Measurements from ENCODE around the gene HOXA9. TPM values are rescaled to one million over a fixed set of nuclear protein-coding genes. Genes with fewer than 3 reads are reported as not detected.

The HOXA9 gene
- polyA plus RNA-seq, 1 of the 3 experiments (the other 2 are of a cell fraction), result not detected

DNA sequence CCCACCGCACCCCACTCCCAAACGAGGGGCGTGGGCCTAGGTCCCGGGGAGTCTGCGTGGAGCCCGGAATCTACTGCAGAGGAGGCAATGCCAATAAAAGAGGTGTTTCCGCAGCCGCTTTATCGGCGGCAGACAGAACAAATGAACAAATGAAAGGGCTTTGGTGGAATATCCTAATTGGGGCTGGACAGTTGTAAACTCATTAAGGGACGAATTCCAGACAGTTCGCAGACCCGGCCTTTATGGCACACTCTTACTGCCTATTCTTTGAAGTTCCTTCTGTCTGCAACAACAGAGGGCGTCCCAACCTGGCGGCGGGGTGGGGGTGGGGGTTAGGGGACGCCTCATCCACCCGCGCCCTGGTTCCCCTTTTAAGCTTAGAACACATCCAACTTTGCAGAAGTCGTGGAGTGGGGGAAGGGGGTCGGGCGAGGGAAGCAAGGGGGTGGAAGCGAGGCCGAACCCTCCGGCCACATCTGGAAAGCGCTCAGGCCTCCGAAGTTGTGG lies 4.1 kb downstream of the HOXA9 start:
- Histone ChIP-seq H3K9ac (no peak overlapping the region), H3F3A (replicated peaks; ENCODE audit: insufficient read depth) (peaks cover 10% of the 10 kb centered on the region), H2AFZ (ENCODE audit: low read depth) (peak overlapping the region; percentile 99; the same call in 1 of the 2 replicates), H3K27me3 (ENCODE audit: insufficient read depth) (peaks cover 91% of the 10 kb centered on the region), H3K9me3 (no peaks in the 10 kb centered on the region), H3K36me3 (replicated peaks in 1 of 2; ENCODE audit: control insufficient read depth in 1 of 2, insufficient read depth in 2 of 2, low read length in 1 of 2) (no peaks in the 10 kb centered on the region), H3K4me2 (peak overlapping the region; percentile 97), H3K4me1 (ENCODE audit: control insufficient read depth in 1 of 2, insufficient read depth in 2 of 2, low read depth in 1 of 2, low read length in 1 of 2) (peaks cover 0 to 8% of the 10 kb centered on the region in 2 experiments; a peak in 1 of 4 replicates), H4K20me1 (ENCODE audit: insufficient read depth) (no peaks in the 10 kb centered on the region), H3K9me2 (no peaks in the 10 kb centered on the region), H3K4me3 (ENCODE audit: low read depth in 2 of 2, low read length in 1 of 2) (peak overlapping the region; percentile 39 to 70), H3K27ac (ENCODE audit: low read depth in 2 of 2, low read length in 1 of 2) (no peak overlapping the region), H3K79me2 (ENCODE audit: insufficient read depth) (no peaks in the 10 kb centered on the region)
- CTCF ChIA-PET, result interaction anchor here (0.6 to 12.1 kb wide), 71 partner anchors 13 to 1274 kb away, joined by 3 to 270 read pairs (median 4); partner anchors contain the start of genes HIBADH, HOXA10, HOXA11 and HOXA3
- no peak for DNase-seq
- POLR2A ChIA-PET, result interaction anchor here (1.3 kb wide), 1 partner anchor 11 kb away, joined by 3 read pairs; no protein-coding TSS in a partner anchor
- no peak for TF ChIP-seq YY1 (IDR thresholded peaks at IDR 0.05; ENCODE audit: low read depth)
- TF ChIP-seq, protein P1, sequence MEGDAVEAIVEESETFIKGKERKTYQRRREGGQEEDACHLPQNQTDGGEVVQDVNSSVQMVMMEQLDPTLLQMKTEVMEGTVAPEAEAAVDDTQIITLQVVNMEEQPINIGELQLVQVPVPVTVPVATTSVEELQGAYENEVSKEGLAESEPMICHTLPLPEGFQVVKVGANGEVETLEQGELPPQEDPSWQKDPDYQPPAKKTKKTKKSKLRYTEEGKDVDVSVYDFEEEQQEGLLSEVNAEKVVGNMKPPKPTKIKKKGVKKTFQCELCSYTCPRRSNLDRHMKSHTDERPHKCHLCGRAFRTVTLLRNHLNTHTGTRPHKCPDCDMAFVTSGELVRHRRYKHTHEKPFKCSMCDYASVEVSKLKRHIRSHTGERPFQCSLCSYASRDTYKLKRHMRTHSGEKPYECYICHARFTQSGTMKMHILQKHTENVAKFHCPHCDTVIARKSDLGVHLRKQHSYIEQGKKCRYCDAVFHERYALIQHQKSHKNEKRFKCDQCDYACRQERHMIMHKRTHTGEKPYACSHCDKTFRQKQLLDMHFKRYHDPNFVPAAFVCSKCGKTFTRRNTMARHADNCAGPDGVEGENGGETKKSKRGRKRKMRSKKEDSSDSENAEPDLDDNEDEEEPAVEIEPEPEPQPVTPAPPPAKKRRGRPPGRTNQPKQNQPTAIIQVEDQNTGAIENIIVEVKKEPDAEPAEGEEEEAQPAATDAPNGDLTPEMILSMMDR (IDR thresholded peaks at IDR 0.05), result 0 out of 2 replicates have a peak, but pooled peaks have one; percentile 35
- 15% methylated on average over 24 of the region's 27 CpGs for WGBS (ENCODE audit: low lambda C conversion rate)

DNA sequence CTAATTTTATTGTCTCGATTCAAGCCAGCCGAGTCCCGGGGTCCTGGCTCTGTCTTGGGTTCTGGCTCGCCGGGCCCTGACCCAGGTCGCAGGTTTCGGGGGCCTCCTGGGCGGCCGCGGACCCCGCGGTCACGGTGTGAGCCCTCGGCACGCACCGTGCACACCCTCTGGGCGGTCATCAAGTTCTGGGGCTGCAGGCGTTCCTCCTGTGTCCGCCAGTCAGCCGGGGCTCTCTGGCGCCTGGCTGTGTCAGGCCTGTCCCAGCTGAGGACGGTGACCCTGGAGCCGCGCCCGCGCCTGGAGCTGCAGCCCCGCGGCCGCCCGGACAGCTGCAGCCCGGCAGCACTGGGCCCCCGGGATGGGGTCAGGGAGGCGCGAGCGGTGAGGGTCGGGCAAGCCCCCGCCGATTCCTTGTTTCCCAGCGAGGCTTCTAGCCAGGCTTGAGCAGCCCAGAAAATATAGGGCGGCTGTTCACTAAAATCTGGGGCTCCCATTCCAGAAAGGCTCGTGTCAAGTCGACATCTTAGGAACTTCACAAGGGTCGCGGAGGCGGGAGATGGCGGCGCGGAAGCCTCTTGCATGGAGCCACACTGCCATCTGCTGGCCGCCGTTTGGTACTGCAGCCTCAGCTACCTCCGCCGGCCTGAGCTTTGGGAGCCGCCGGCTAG lies 4.7 kb downstream of the HOXA9 start:
- peaks cover 0 to 8% of the 10 kb centered on the region in 2 experiments; a peak in 1 of 4 replicates for H3K4me1 ChIP-seq (ENCODE audit: control insufficient read depth in 1 of 2, insufficient read depth in 2 of 2, low read depth in 1 of 2, low read length in 1 of 2)
- TF ChIP-seq SMC3 (IDR thresholded peaks at IDR 0.05; ENCODE audit: low read depth, low read length), result peak; percentile 90
- peak; percentile 94 for TF ChIP-seq YY1 (IDR thresholded peaks at IDR 0.05; ENCODE audit: low read depth)
- TF ChIP-seq JUND (IDR thresholded peaks at IDR 0.05), result no peak
- no peak for TF ChIP-seq TCF12 (IDR thresholded peaks at IDR 0.05)
- TF ChIP-seq, protein P1 (IDR thresholded peaks at IDR 0.05), result peak; percentile 99
- TF ChIP-seq RAD21 (IDR thresholded peaks at IDR 0.05; ENCODE audit: low read length), result peak; percentile 94
- peak; percentile 59; the same call in 1 of the 2 replicates for TF ChIP-seq RCOR1 (IDR thresholded peaks at IDR 0.05; ENCODE audit: low read length)
- TF ChIP-seq FOXM1 (IDR thresholded peaks at IDR 0.05; ENCODE audit: low read depth), result no peak
- TF ChIP-seq, protein P2, sequence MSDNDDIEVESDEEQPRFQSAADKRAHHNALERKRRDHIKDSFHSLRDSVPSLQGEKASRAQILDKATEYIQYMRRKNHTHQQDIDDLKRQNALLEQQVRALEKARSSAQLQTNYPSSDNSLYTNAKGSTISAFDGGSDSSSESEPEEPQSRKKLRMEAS (IDR thresholded peaks at IDR 0.05; ENCODE audit: low read depth), result 0 out of 2 replicates have a peak, but pooled peaks have one; percentile 28
- peak; percentile 87 for TF ChIP-seq TEAD4 (IDR thresholded peaks at IDR 0.05; ENCODE audit: borderline replicate concordance, insufficient read depth)
- H3K27me3 ChIP-seq (ENCODE audit: insufficient read depth), result peaks cover 91% of the 10 kb centered on the region
- ChIA-PET POLR2A (interaction anchor here (1.3 kb wide), 1 partner anchor 11 kb away, joined by 3 read pairs; no protein-coding TSS in a partner anchor), CTCF (interaction anchor here (0.6 to 12.1 kb wide), 74 partner anchors 13 to 1281 kb away, joined by 3 to 270 read pairs (median 4); partner anchors contain the start of genes HIBADH, HOXA10, HOXA11 and HOXA3)
- peaks cover 10% of the 10 kb centered on the region for H3F3A ChIP-seq (replicated peaks; ENCODE audit: insufficient read depth)
- no peaks in the 10 kb centered on the region for H3K9me2 ChIP-seq
- DNase-seq, result peak; percentile 96
- H3K79me2 ChIP-seq (ENCODE audit: insufficient read depth), result no peaks in the 10 kb centered on the region
- no peak overlapping the region for H3K27ac ChIP-seq (ENCODE audit: low read depth in 2 of 2, low read length in 1 of 2)
- H3K36me3 ChIP-seq (replicated peaks in 1 of 2; ENCODE audit: control insufficient read depth in 1 of 2, insufficient read depth in 2 of 2, low read length in 1 of 2), result no peaks in the 10 kb centered on the region
- H3K9me3 ChIP-seq, result no peaks in the 10 kb centered on the region
- H3K4me3 ChIP-seq (ENCODE audit: low read depth in 2 of 2, low read length in 1 of 2), result peak overlapping the region; percentile 39 to 70
- no peaks in the 10 kb centered on the region for H4K20me1 ChIP-seq (ENCODE audit: insufficient read depth)
- peak overlapping the region; percentile 97 for H3K4me2 ChIP-seq
- no peak overlapping the region for H3K9ac ChIP-seq
- WGBS (ENCODE audit: low lambda C conversion rate), result 4% methylated on average over 36 of the region's 54 CpGs
- H2AFZ ChIP-seq (ENCODE audit: low read depth), result peak overlapping the region; percentile 99
